Measurements from ENCODE around the gene RARB.

Gene RARB

GRCh38 chr3:25573386-25574171 lies 145.5 kb downstream of the RARB start:
- FAIRE-seq (no peak), DNase-seq (ENCODE audit: insufficient read length, low spot score) (no peak)

GRCh38 chr3:25574172-25574765 lies 146.2 kb downstream of the RARB start:
- FAIRE-seq = no peak

GRCh38 chr3:25575001-25575400 lies 146.9 kb downstream of the RARB start:
- DNase-seq (ENCODE audit: insufficient read length, low spot score) (no peak), FAIRE-seq (no peak)

More at GRCh38 chr3:25574172-25574765, 146.2 kb downstream of the RARB start:
- DNase-seq (ENCODE audit: insufficient read length, low spot score) = no peak

GRCh38 chr3:25576146-25576545 lies 148.1 kb downstream of the RARB start:
- FAIRE-seq = no peak
- DNase-seq (ENCODE audit: insufficient read length, low spot score) = no peak

- FAIRE-seq = no peak
- no peak for DNase-seq (ENCODE audit: insufficient read length, low spot score)
Measured at GRCh38 chr3:25576831-25577454, 148.9 kb downstream of the RARB start.

GRCh38 chr3:25578059-25578458 lies 150.0 kb downstream of the RARB start:
- DNase-seq (ENCODE audit: insufficient read length, low spot score) (no peak), FAIRE-seq (no peak)

GRCh38 chr3:25580534-25580933 lies 152.5 kb downstream of the RARB start:
- no peak for DNase-seq (ENCODE audit: insufficient read length, low spot score)
- no peak for FAIRE-seq

GRCh38 chr3:25581335-25581734 lies 153.3 kb downstream of the RARB start:
- no peak for DNase-seq (ENCODE audit: insufficient read length, low spot score)
- no peak for FAIRE-seq

GRCh38 chr3:25581823-25582222 lies 153.8 kb downstream of the RARB start:
- no peak for DNase-seq (ENCODE audit: insufficient read length, low spot score)
- no peak for FAIRE-seq

GRCh38 chr3:25582242-25582641 lies 154.2 kb downstream of the RARB start:
- FAIRE-seq (no peak), DNase-seq (ENCODE audit: insufficient read length, low spot score) (no peak)

- FAIRE-seq = no peak
- DNase-seq (ENCODE audit: insufficient read length, low spot score) = no peak
Measured at GRCh38 chr3:25583343-25583742, 155.3 kb downstream of the RARB start.

GRCh38 chr3:25584011-25584789 lies 156.1 kb downstream of the RARB start:
- no peak for FAIRE-seq
- DNase-seq (ENCODE audit: insufficient read length, low spot score) = no peak

GRCh38 chr3:25585361-25586166 lies 157.5 kb downstream of the RARB start:
- FAIRE-seq (no peak), DNase-seq (ENCODE audit: insufficient read length, low spot score) (no peak)

GRCh38 chr3:25586167-25586505 lies 158.1 kb downstream of the RARB start:
- DNase-seq (ENCODE audit: insufficient read length, low spot score) (no peak), FAIRE-seq (no peak)

- FAIRE-seq = no peak
- DNase-seq (ENCODE audit: insufficient read length, low spot score) = no peak
Measured at GRCh38 chr3:25586553-25586952, 158.5 kb downstream of the RARB start.

GRCh38 chr3:25587094-25587493 lies 159.0 kb downstream of the RARB start:
- no peak for DNase-seq (ENCODE audit: insufficient read length, low spot score)
- no peak for FAIRE-seq

GRCh38 chr3:25587526-25587925 lies 159.5 kb downstream of the RARB start:
- DNase-seq (ENCODE audit: insufficient read length, low spot score) = no peak
- FAIRE-seq = no peak

- DNase-seq (ENCODE audit: insufficient read length, low spot score) (no peak), FAIRE-seq (no peak)
Measured at GRCh38 chr3:25587975-25588374, 159.9 kb downstream of the RARB start.

- FAIRE-seq (no peak), DNase-seq (ENCODE audit: insufficient read length, low spot score) (no peak)
Measured at GRCh38 chr3:25588441-25589103, 160.5 kb downstream of the RARB start.
